Suprapubic skin (tissue), 4 donors: ENCODE data around the gene UVSSA. TPM values are rescaled to one million over a fixed set of nuclear protein-coding genes. Genes with fewer than 3 reads are reported as not detected.
A peak's percentile ranks its signal among the peaks of the same experiment; 100 is the strongest.

Experiments
- DNase-seq, 2 donors: peaks; one replicate each; pipeline ENCODE4 v3.0.0-alpha.2; 2019; ENCODE audit warnings: low spot score in 2 of 2
- H3K27ac ChIP-seq: fragments of 200-600 bp; sonication (generic); one replicate; pipeline ENCODE4 v1.5.1; 2019
- H3K27me3 ChIP-seq: fragments of 200-600 bp; sonication (generic); one replicate; pipeline ENCODE4 v1.5.1; 2019
- H3K36me3 ChIP-seq: fragments of 200-600 bp; sonication (generic); one replicate; pipeline ENCODE4 v1.5.1; 2019
- H3K4me1 ChIP-seq: fragments of 200-600 bp; sonication (generic); one replicate; pipeline ENCODE4 v1.5.1; 2019
- H3K4me3 ChIP-seq: fragments of 200-600 bp; sonication (generic); one replicate; pipeline ENCODE4 v1.5.1; 2019; ENCODE audit warnings: mild to moderate bottlenecking
- H3K9me3 ChIP-seq: fragments of 200-600 bp; sonication (generic); one replicate; pipeline ENCODE4 v1.5.1; 2019
- CTCF ChIP-seq, 2 donors: fragments of 200-600 bp in 1 of 2; fragments of 450-650 bp in 1 of 2; sonication (generic) in 1 of 2; IDR thresholded peaks; one replicate each; pipeline ENCODE4 v1.5.1; 2016 to 2019; ENCODE audit warnings: antibody characterized with exemption in 2 of 2, mild to moderate bottlenecking in 1 of 2, moderate library complexity in 1 of 2
- EP300 ChIP-seq: sonication (generic); formaldehyde crosslinking; IDR thresholded peaks from one replicate; pipeline ENCODE4 v1.6.1; 2017; ENCODE audit warnings: antibody characterized with exemption
- POLR2A ChIP-seq, 2 donors: fragments of 450-650 bp; IDR thresholded peaks; one replicate each; pipeline ENCODE4 v1.6.1; 2017; ENCODE audit warnings: antibody characterized with exemption in 2 of 2, mild to moderate bottlenecking in 2 of 2, moderate library complexity in 2 of 2
- POLR2AphosphoS5 ChIP-seq, 3 donors: sonication (generic); formaldehyde crosslinking; IDR thresholded peaks; one replicate each; pipeline ENCODE4 v1.6.1; 2017; ENCODE audit warnings: antibody characterized with exemption in 3 of 3
- WGBS: methylation state at CpG from one replicate; pipeline ENCODE4 v1.1.5; 2018; 5-methylcytosine and 5-hydroxymethylcytosine counted together
- total RNA-seq, 4 donors: library from RNA; depleted of rRNA; stranded (reverse); fragments of >200 nt; gene quantifications; one replicate each; pipeline ENCODE4 v1.1.0, GENCODE V29; 2016

UVSSA gene
- total RNA-seq, 4 donors from 2014 or later = 16.2 to 107 (median 24.9) TPM

GRCh38 chr4:1403177-1403583 lies 56.2 kb downstream of the UVSSA start:
- peak in 1 of 2 donors; percentile 46 for DNase-seq
- peaks cover 90% of the 10 kb centered on the region for H3K27me3 ChIP-seq
- no peak overlapping the region for H3K27ac ChIP-seq
- no peaks in the 10 kb centered on the region for H3K9me3 ChIP-seq
- TF ChIP-seq POLR2A (IDR thresholded peaks at IDR 0.05) (no peak), CTCF (IDR thresholded peaks at IDR 0.05) (no peak), POLR2AphosphoS5 (IDR thresholded peaks at IDR 0.05) (no peak), EP300 (no peak)
- H3K36me3 ChIP-seq = no peaks in the 10 kb centered on the region
- WGBS = no CpG with 5 or more reads among the region's 58 CpGs
- peak overlapping the region; percentile 22 for H3K4me3 ChIP-seq
- peaks cover 50% of the 10 kb centered on the region for H3K4me1 ChIP-seq

GRCh38 chr4:1403591-1404572 lies 56.9 kb downstream of the UVSSA start:
- WGBS = 8% methylated on average over 40 of the region's 107 CpGs
- Histone ChIP-seq H3K4me3 (peak overlapping the region; percentile 22), H3K4me1 (peaks cover 50% of the 10 kb centered on the region), H3K27me3 (peaks cover 97% of the 10 kb centered on the region), H3K27ac (no peak overlapping the region), H3K36me3 (no peaks in the 10 kb centered on the region), H3K9me3 (no peaks in the 10 kb centered on the region)
- peak in 1 of 2 donors; percentile 49 for DNase-seq
- TF ChIP-seq CTCF (IDR thresholded peaks at IDR 0.05) (no peak), POLR2A (IDR thresholded peaks at IDR 0.05) (no peak), EP300 (no peak), POLR2AphosphoS5 (IDR thresholded peaks at IDR 0.05) (no peak)

GRCh38 chr4:1404573-1405253 lies 57.7 kb downstream of the UVSSA start:
- Histone ChIP-seq H3K27me3 (peaks cover 100% of the 10 kb centered on the region), H3K4me1 (peaks cover 50% of the 10 kb centered on the region), H3K9me3 (no peaks in the 10 kb centered on the region), H3K36me3 (no peaks in the 10 kb centered on the region), H3K4me3 (no peak overlapping the region), H3K27ac (no peak overlapping the region)
- peak in 1 of 2 donors; percentile 73 for DNase-seq
- TF ChIP-seq EP300 = no peak
- TF ChIP-seq CTCF (IDR thresholded peaks at IDR 0.05) = no peak
- WGBS = 0% methylated on average over 1 of the region's 54 CpGs

GRCh38 chr4:1405254-1405635 lies 58.2 kb downstream of the UVSSA start:
- Histone ChIP-seq H3K4me1 (peaks cover 50% of the 10 kb centered on the region), H3K36me3 (no peaks in the 10 kb centered on the region), H3K27ac (no peak overlapping the region), H3K9me3 (no peaks in the 10 kb centered on the region), H3K4me3 (no peak overlapping the region), H3K27me3 (peaks cover 100% of the 10 kb centered on the region)
- DNase-seq = no peak
- WGBS = 7% methylated on average over 26 of the region's 26 CpGs
- no peak for TF ChIP-seq POLR2A (IDR thresholded peaks at IDR 0.05)
- TF ChIP-seq CTCF (IDR thresholded peaks at IDR 0.05) = no peak
- no peak for TF ChIP-seq EP300
- no peak for TF ChIP-seq POLR2AphosphoS5 (IDR thresholded peaks at IDR 0.05)
